Neuronal stem cell (in vitro differentiated cells): ENCODE data around the gene PPL.
A peak's percentile ranks its signal among the peaks of the same experiment; 100 is the strongest.

Experiments used
- DNase-seq: peaks from one replicate; pipeline ENCODE4 v3.0.0-alpha.2; 2013; ENCODE audit warnings: low spot score
- H2AFZ ChIP-seq: one replicate; pipeline ENCODE4 v1.6.1; 2013; ENCODE audit warnings: mild to moderate bottlenecking, low read length, inconsistent platforms
- H2AK5ac ChIP-seq: 2 replicates; pipeline ENCODE4 v1.6.1; 2013; ENCODE audit warnings: low read depth, mild to moderate bottlenecking, inconsistent platforms, low read length, moderate library complexity, mixed read lengths
- H2BK120ac ChIP-seq: 2 replicates; pipeline ENCODE4 v1.6.1; 2013; ENCODE audit warnings: low read depth, mild to moderate bottlenecking, inconsistent platforms, low read length, moderate library complexity, mixed read lengths
- H2BK12ac ChIP-seq: one replicate; pipeline ENCODE4 v1.6.1; 2013; ENCODE audit warnings: low read length, inconsistent platforms
- H2BK15ac ChIP-seq: 2 replicates; pipeline ENCODE4 v1.6.1; 2013; ENCODE audit warnings: mild to moderate bottlenecking, low read length, inconsistent platforms, mixed read lengths
- H2BK5ac ChIP-seq: one replicate; pipeline ENCODE4 v1.6.1; 2013; ENCODE audit warnings: inconsistent platforms, mild to moderate bottlenecking, low read length, moderate library complexity
- H3K14ac ChIP-seq: one replicate; pipeline ENCODE4 v1.6.1; 2013; ENCODE audit warnings: low read length, inconsistent platforms
- H3K18ac ChIP-seq: 2 replicates; pipeline ENCODE4 v1.6.1; 2013; ENCODE audit warnings: low read length, inconsistent platforms
- H3K23ac ChIP-seq: 2 replicates; pipeline ENCODE4 v1.6.1; 2013; ENCODE audit warnings: low read depth, mild to moderate bottlenecking, mixed read lengths, low read length, inconsistent platforms; ENCODE audit not compliant: poor library complexity
- H3K27ac ChIP-seq: replicated peaks from 3 replicates; pipeline ENCODE4 v1.5.1; 2013; ENCODE audit warnings: low read length, inconsistent platforms
- H3K27me3 ChIP-seq, 3 experiments: 2 replicates each; pipeline ENCODE4 v1.6.1; 2013; ENCODE audit warnings: low read length in 3 of 3, mild to moderate bottlenecking in 2 of 3, inconsistent platforms in 1 of 3, low read depth in 1 of 3, mixed read lengths in 1 of 3, moderate library complexity in 1 of 3; ENCODE audit not compliant: control insufficient read depth in 3 of 3, insufficient read depth in 3 of 3
- H3K36me3 ChIP-seq, 2 donors: replicated peaks in 1 of 2; 2 replicates each; pipeline ENCODE4 v1.6.1; 2013; ENCODE audit warnings: low read length in 2 of 2; ENCODE audit not compliant: control insufficient read depth in 2 of 2, insufficient read depth in 2 of 2
- H3K4ac ChIP-seq: 2 replicates; pipeline ENCODE4 v1.6.1; 2013; ENCODE audit warnings: inconsistent platforms, mild to moderate bottlenecking, low read length, moderate library complexity
- H3K4me1 ChIP-seq, 2 donors: 1 replicate in 1 of 2; 2 replicates in 1 of 2; pipeline ENCODE4 v1.6.1; 2013; ENCODE audit warnings: low read length in 2 of 2, low read depth in 1 of 2; ENCODE audit not compliant: control insufficient read depth in 2 of 2, insufficient read depth in 1 of 2
- H3K4me2 ChIP-seq: one replicate; pipeline ENCODE4 v1.6.1; 2013; ENCODE audit warnings: mild to moderate bottlenecking, low read length, inconsistent platforms; ENCODE audit not compliant: insufficient read depth, poor library complexity, severe bottlenecking
- H3K4me3 ChIP-seq, 2 donors: 2 replicates each; pipeline ENCODE4 v1.5.1; 2013; ENCODE audit warnings: low read length in 2 of 2, mild to moderate bottlenecking in 2 of 2, inconsistent platforms in 1 of 2, moderate library complexity in 1 of 2
- H3K79me1 ChIP-seq: one replicate; pipeline ENCODE4 v1.6.1; 2013; ENCODE audit warnings: low read depth, mild to moderate bottlenecking, inconsistent platforms, low read length, moderate library complexity
- H3K9ac ChIP-seq: one replicate; pipeline ENCODE4 v1.6.1; 2013; ENCODE audit warnings: mild to moderate bottlenecking, low read depth, low read length, inconsistent platforms; ENCODE audit not compliant: poor library complexity
- H3K9me3 ChIP-seq, 2 donors: replicated peaks in 1 of 2; 2 replicates each; pipeline versions ENCODE3 to v1.6.1; 2013; ENCODE audit warnings: low read length in 2 of 2, mild to moderate bottlenecking in 2 of 2, inconsistent platforms in 1 of 2, low read depth in 1 of 2, mixed read lengths in 1 of 2, moderate library complexity in 1 of 2; ENCODE audit not compliant: control insufficient read depth in 2 of 2, insufficient read depth in 1 of 2
- H4K8ac ChIP-seq: one replicate; pipeline ENCODE4 v1.6.1; 2013; ENCODE audit warnings: low read depth, mild to moderate bottlenecking, inconsistent platforms, low read length, moderate library complexity
- H4K91ac ChIP-seq: one replicate; pipeline ENCODE4 v1.6.1; 2013; ENCODE audit warnings: low read length, low read depth, mild to moderate bottlenecking, inconsistent platforms; ENCODE audit not compliant: poor library complexity
- WGBS, 2 donors: extraction: QIAGEN DNeasy Blood & Tissue Kit; methylation state at CpG; one replicate each; pipeline ENCODE4 v1.1.7; 2013; ENCODE audit warnings: missing lambda C conversion rate in 2 of 2, mixed read lengths in 1 of 2; ENCODE audit not compliant: insufficient read length in 2 of 2, insufficient replicate concordance in 1 of 2; ENCODE audit errors: extremely low coverage in 2 of 2; 5-methylcytosine and 5-hydroxymethylcytosine counted together

Gene PPL

DNA sequence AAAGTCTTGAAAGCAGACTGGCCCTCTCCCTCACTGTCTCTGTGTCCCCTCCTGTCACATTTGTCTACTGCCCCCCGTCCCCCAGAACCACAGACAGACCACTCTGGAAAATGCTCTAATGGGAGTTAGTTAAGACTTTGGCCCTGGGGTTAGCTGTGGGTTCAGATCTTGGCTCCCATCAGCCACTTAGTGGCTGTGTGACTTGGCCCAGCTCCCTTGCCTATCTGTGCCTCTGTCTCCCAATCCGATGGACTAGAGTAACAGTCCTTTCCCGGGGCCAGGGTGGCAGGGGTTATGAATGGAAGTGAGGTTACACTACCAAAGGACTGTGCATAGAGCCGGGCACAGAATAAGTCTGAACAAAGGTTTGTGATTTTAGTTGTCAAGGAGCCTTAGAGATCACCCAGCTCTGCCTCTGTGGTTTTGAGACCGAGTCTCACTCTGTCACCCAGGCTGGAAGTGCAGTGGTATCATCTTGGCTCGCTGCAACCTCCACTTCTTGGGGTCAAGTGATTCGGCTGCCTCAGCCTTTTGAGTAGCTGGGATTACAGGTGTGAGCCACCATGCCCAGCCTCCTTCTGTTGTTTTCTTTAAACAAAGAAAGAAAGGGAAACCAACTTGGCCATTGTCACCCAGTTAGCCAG, 23.7 kb downstream of the PPL start:
- H3K23ac ChIP-seq: no peak overlapping the region
- no CpG with 5 or more reads among the region's 7 CpGs for WGBS, 2 donors
- H3K9me3 ChIP-seq: no peaks in the 10 kb centered on the region
- no peaks in the 10 kb centered on the region for H3K79me1 ChIP-seq
- H2AK5ac ChIP-seq: no peak overlapping the region
- peak overlapping the region; percentile 44 for H3K9ac ChIP-seq
- H4K8ac ChIP-seq: no peak overlapping the region
- no peaks in the 10 kb centered on the region for H3K36me3 ChIP-seq
- H3K4me2 ChIP-seq: no peak overlapping the region
- DNase-seq: no peak
- H4K91ac ChIP-seq: no peak overlapping the region
- no peak overlapping the region for H2BK12ac ChIP-seq
- no peak overlapping the region for H2BK120ac ChIP-seq
- no peak overlapping the region for H3K4me3 ChIP-seq
- peaks cover 0 to 1% (median 0%) of the 10 kb centered on the region in 3 experiments for H3K27me3 ChIP-seq
- H2BK5ac ChIP-seq: no peak overlapping the region
- H2BK15ac ChIP-seq: no peak overlapping the region
- H3K27ac ChIP-seq: no peak overlapping the region
- peaks cover 0 to 6% of the 10 kb centered on the region in 2 donors for H3K4me1 ChIP-seq
- no peak overlapping the region for H2AFZ ChIP-seq
- no peak overlapping the region for H3K4ac ChIP-seq
- H3K14ac ChIP-seq: no peak overlapping the region
- no peak overlapping the region for H3K18ac ChIP-seq

DNA sequence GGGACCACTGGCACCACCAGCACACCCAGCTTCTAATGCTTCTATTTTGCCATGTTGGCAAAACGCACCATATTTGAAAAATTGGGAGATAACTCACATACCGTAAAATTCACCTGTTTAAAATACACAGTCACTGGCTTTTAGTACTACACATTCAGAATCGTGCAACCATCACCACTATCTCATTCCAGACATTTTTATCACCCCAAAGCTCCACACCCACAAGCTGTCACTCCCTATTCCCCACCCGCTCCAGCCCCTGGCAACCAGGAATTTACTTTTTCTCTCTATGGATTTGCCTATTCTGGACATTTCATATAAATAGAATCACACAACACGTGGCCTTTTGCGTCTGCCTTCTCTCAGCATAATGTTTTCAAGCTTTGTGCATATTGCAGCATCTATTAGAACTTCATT, 25.0 kb downstream of the PPL start:
- Histone ChIP-seq H3K18ac (no peak overlapping the region), H2AFZ (no peak overlapping the region), H3K23ac (no peak overlapping the region), H2BK120ac (no peak overlapping the region), H3K9me3 (no peaks in the 10 kb centered on the region), H4K91ac (no peak overlapping the region), H2BK12ac (no peak overlapping the region), H3K79me1 (no peaks in the 10 kb centered on the region), H3K4ac (no peak overlapping the region), H2BK5ac (no peak overlapping the region), H3K4me3 (no peak overlapping the region), H3K27ac (no peak overlapping the region), H4K8ac (no peak overlapping the region), H2BK15ac (no peak overlapping the region), H3K4me1 (peaks cover 0 to 6% of the 10 kb centered on the region in 2 donors), H2AK5ac (no peak overlapping the region), H3K9ac (no peak overlapping the region), H3K27me3 (peaks cover 0 to 1% (median 0%) of the 10 kb centered on the region in 3 experiments), H3K36me3 (no peaks in the 10 kb centered on the region), H3K14ac (no peak overlapping the region), H3K4me2 (no peak overlapping the region)
- no peak for DNase-seq
- WGBS, 2 donors: no CpG with 5 or more reads among the region's 6 CpGs

DNA sequence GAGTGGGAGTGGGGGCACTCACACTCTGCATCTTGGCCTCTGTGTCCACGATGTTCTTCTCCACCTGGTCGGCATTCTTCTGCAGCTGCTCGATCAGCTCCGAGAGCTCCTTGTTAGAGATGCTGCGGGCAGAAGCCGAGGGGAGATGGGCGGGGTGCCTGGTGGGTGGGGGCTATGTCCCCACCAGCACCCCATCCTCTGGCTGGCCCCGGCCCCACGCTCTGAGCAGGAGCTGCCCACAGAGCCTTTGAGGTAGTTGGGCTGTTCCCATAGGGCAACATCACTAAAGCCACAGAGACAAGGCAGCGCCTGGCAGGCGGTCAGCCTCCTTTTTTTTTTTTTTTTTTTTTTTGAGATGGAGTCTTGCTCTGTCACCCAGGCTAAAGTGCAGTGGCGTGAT, 26.1 kb downstream of the PPL start:
- Histone ChIP-seq H2BK12ac (no peak overlapping the region), H3K23ac (no peak overlapping the region), H2BK120ac (no peak overlapping the region), H2BK5ac (no peak overlapping the region), H4K8ac (no peak overlapping the region), H3K27me3 (peaks cover 0 to 1% (median 0%) of the 10 kb centered on the region in 3 experiments), H3K9me3 (no peaks in the 10 kb centered on the region), H3K4me3 (no peak overlapping the region), H3K27ac (no peak overlapping the region), H2BK15ac (no peak overlapping the region), H3K18ac (no peak overlapping the region), H3K9ac (no peak overlapping the region), H3K14ac (no peak overlapping the region), H4K91ac (no peak overlapping the region), H3K4me1 (peaks cover 0 to 6% of the 10 kb centered on the region in 2 donors), H3K79me1 (no peaks in the 10 kb centered on the region), H2AK5ac (no peak overlapping the region), H3K4me2 (no peak overlapping the region), H2AFZ (no peak overlapping the region), H3K36me3 (no peaks in the 10 kb centered on the region), H3K4ac (no peak overlapping the region)
- no CpG with 5 or more reads among the region's 12 CpGs for WGBS, 2 donors
- DNase-seq: no peak

DNA sequence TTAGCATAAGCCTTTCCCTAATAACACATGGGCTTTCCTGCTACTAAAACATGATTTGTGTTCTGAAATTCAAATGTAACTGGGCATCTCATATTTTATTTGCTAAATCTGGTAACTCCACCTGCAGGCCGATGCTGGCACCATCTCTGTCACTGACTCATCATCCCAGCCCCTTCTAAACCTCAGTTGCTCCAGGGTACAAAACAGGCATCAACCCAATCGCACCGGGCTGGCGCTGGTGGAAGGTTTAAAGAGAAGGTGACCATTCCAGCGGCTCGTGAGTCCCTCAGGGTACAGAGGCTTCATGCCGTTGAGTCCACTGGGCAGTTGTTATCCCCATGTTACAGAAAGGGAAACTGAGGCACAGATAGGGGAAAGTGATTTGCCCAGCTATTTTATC, 27.1 kb downstream of the PPL start:
- Histone ChIP-seq H3K4me3 (no peak overlapping the region), H2AFZ (no peak overlapping the region), H3K9ac (no peak overlapping the region), H3K4me2 (no peak overlapping the region), H3K27ac (no peak overlapping the region), H4K8ac (no peak overlapping the region), H3K9me3 (no peaks in the 10 kb centered on the region), H3K27me3 (peaks cover 0 to 1% (median 0%) of the 10 kb centered on the region in 3 experiments), H3K18ac (no peak overlapping the region), H3K4me1 (peaks cover 0 to 6% of the 10 kb centered on the region in 2 donors), H3K23ac (no peak overlapping the region), H2AK5ac (no peak overlapping the region), H3K79me1 (no peaks in the 10 kb centered on the region), H2BK12ac (no peak overlapping the region), H3K36me3 (no peaks in the 10 kb centered on the region), H2BK15ac (no peak overlapping the region), H4K91ac (no peak overlapping the region), H3K14ac (no peak overlapping the region), H2BK120ac (no peak overlapping the region), H2BK5ac (no peak overlapping the region), H3K4ac (no peak overlapping the region)
- no CpG with 5 or more reads among the region's 7 CpGs for WGBS, 2 donors
- no peak for DNase-seq
